HG02678 (cell line): Measurements from ENCODE around the gene RELL2.

Experiments used
- ATAC-seq: cut with Tn5 transposase; IDR thresholded peaks from one replicate; pipeline ENCODE4 v1.9.1; 2021; ENCODE audit warnings: mild to moderate bottlenecking, moderate library complexity; ENCODE audit not compliant: unreplicated experiment

The RELL2 gene

DNA sequence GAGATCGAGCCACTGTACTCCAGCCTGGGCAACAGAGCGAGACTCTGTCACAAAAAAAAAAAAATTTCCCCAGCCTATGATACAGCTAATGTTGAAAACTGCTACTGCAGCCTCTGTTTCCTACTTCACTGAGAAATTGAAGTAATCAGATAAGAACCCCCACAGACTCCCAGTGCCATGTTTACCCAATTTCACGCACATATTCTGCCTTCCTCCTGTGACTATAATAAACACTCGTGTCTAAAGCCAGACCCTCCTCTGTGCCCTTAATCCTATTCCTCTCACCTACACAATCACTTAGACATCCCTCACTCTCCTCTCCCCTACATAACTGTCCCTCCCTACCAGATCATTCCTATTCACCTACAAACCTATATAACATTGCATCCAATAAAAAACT lies 38.9 kb downstream of the RELL2 start:
- no peak for ATAC-seq

DNA sequence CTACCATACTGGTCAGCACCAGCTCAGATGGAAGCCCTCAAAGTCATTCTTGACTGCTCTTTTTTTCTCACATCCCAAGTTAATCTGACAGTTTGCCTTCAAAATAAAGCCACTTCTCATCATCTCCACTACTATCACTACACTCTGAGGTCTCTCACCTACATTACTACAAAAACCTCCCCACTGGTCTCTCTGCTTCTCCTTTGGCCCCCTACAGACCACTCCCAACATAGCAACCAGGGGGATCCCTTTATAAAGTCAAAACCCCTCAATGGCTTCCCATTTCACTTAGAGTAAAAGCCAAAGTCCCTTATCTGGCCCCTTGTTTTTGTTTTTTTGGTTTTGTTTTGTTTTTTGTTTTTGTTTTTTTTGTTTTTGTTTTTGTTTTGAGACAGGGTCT lies 40.6 kb downstream of the RELL2 start:
- no peak for ATAC-seq

DNA sequence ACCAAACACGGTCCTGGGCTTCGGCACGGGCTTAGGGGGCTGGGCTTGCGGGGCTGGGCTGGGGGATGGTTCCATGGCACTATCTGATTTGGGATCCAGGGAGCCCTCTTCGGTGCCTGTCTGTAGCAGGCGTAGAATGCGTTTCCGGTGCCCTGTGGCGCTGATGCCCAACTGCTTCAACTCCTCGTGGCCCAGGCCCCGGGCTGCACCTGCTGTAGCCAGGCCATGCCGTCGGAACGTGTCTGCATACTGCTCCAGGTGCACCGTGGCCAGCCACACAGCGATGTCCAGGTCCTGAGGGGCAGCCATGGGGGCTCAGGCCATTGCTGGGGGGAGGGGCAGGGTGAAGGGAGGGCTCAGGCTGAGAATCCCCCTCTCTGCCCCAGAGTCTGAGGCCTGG lies 43.4 kb downstream of the RELL2 start:
- no peak for ATAC-seq

DNA sequence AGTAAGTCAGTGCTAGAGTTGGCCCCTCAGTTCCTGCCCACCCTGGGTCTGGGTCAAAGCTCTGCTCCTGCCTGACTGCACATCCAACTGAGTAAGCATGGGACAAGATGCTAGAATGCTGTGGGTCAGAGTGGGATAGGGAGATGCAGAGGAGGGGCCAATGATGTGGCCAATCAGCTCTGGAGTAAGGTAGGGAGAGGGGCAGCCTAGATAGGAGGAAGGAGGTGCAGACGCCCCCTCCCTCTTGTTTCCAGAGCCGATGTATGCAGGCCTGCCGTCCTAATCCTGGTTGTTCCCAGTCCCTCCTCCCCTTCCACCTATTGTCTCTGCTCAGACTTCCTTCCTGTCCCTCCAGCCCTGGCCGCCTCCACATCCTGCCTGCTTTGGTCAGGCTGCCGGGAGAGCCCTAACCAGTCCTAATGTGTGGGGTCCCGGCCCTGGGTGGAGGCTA lies 44.0 kb downstream of the RELL2 start:
- no peak for ATAC-seq

DNA sequence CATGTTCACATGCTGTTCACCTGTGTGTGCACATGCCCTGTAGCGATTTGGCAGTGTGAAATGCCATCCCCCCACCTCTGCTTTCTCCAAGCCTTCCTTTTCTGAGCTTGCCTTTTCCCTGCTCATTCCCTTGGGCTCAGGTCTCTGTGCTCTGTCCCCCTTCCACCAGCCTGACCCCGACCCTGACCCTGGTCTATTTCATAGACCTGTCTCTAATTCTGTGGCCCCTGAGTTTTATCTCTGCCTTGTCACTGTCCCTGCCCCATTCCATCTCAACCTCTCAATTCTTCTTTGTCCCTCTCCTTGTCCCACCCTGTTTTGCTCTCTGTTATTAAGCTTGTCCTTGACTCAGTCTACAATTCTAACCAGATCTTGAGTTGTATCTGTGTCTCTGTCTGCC lies 44.5 kb downstream of the RELL2 start:
- no peak for ATAC-seq

DNA sequence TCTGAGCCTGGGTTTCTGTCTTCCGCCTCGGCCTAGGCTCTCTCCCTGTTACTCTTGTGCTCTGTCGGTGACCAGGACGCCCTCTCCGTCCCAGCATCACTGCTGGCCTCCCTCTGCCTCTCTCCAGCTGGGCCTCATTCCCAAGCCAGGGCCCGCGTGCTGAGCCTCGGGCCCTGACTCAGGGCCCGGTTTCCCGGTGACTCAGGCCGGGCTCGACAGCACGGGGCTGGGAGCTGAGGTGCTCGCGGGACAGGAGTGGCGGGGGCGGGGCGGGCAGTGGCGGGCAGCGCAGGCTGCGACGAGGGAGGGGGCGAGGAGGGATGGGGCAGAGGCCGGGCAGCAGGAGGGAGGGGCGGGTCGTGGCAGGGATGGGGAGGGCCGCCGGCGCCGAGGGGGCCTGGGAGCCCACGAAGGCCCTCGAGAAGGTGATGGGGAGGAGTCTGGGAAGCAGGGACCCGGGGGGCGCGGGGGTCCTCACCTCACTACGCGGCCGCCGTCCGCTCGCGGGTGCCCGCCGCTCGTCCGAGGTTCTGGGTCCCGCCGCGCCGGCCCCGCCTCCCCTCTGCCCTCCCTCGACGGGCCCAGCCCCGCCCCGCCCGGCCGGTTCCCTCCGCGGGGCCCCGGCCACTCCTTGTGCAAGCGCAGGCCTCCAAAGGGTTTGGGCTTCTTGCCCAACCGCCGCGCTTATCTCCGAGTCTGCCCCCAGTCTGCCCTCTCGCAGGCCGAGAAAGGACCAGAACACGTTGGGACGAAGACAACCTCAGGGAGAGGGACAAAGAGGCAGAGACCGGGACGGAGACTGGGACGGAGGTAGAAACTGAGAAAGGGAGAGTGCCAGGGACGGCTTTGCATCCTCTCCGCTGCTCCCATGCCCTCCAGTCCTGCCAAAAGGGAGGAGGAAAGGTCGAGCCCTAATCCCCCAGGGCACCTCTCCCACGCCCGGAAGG lies 45.2 kb downstream of the RELL2 start, which contains the start of gene ARAP3:
TSS of gene ARAP3 (minus strand) at position 536 of the 947 bp plus-strand sequence. CDS start 1,744 bp downstream, outside the sequence.
- ATAC-seq: no peak

DNA sequence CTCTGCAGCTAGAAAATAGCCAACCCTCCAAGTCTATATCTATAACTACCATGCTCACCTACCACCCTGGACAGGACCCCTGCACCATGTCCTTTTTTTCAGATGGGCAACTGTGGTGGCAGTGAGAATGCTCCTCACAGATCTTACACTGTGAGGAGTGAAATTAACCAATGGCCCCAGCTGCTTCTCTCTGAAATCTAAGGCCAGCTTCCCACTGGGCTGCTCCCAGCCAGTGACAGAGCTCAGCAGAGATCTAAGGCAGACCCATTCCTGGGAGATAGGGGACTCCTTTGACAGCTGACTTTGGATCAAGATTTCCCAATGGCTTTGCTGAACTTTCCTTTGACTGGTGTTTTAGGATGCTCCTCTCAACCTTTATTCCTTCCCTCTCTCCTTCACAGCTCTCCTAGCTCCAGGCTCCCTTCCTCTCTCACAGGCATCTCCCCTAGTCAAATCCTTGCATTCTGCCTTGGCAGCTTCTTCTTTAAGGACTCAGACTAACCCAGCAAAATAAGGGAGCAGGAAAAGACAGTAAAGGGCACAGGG lies 46.9 kb downstream of the RELL2 start:
- no peak for ATAC-seq

DNA sequence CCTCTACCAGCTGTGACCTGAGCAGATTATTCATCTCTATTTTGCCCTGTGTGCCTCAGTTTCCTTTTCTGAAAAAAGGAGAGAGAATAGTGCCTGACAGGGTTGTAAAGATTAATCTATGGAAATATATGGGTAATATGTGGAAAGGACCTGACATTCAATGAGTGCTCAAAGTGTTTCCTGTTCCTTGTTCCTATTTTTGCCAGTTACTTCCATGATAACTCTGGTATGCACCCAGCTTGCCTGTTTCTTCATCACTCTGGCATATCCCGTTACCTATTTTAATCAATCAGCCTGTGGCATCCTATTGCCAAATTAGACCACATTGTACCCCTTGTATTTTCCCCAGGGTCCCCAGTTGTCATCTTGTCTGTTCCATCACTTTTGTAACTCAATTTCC lies 48.8 kb downstream of the RELL2 start:
- no peak for ATAC-seq

DNA sequence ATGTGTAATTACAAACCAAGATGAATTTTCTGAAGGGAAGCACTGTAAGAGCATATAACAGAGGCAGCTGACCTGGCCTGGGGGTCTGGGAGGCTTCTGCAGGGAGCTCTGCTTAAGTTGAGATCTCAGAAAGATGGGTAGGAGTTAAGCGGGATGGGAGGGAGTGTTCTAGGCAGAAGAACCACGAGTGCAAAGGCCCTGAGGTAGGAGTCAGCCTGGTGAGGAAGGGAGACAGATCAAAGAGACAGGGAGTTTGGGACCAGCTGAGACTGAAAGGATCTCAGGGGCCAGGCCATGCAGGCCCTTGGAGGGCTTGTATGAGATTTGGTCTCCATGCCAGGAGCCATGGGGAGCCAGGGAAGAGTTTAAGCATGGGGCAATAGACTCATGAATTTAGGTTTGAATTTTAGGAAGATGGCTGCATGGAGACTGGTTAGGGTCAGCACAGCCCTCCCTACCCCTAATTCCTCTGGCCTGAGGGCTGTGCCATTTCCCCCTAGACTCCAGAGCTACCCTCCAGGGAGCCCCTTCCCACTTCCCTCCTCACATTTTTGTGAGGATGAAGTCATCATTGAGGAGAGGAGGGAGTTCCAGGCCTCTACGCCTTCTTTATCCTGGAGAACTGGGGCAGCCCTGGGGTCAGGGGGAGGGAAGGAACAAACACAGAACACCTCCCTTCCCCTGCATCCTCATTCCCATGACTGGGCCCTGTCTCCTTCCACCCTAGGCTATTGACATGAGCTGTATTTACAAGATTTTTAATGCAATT lies 50.0 kb downstream of the RELL2 start:
- ATAC-seq: no peak
